Activated naive CD8-positive, alpha-beta T cell (primary cell): ENCODE data around the gene FCHO2.
"Not testable (repeated sequence)": the region's sequence is repeated elsewhere in the genome, so short reads cannot be mapped to it uniquely, and the experiment has no call there.

Experiments
- H3K27ac Mint-ChIP-seq: one replicate; pipeline ENCODE4 v1.8.0; 2021; ENCODE audit warnings: mixed read lengths
- H3K27me3 Mint-ChIP-seq: one replicate; pipeline ENCODE4 v1.8.0; 2021; ENCODE audit warnings: mixed read lengths
- H3K36me3 Mint-ChIP-seq: one replicate; pipeline ENCODE4 v1.8.0; 2021; ENCODE audit warnings: mixed read lengths
- H3K4me1 Mint-ChIP-seq: one replicate; pipeline ENCODE4 v1.8.0; 2021; ENCODE audit warnings: low read depth, mixed read lengths
- H3K4me3 Mint-ChIP-seq: one replicate; pipeline ENCODE4 v1.8.0; 2021; ENCODE audit warnings: mild to moderate bottlenecking, mixed read lengths
- H3K9me3 Mint-ChIP-seq: one replicate; pipeline ENCODE4 v1.8.0; 2021; ENCODE audit warnings: low read depth, mixed read lengths

The FCHO2 gene

GRCh38 chr5:72994578-72994977 is 38.7 kb downstream of the FCHO2 start:
- Mint-ChIP-seq H3K27ac (no peak overlapping the region), H3K27me3 (peaks cover 5% of the 10 kb centered on the region), H3K36me3 (peaks cover 2% of the 10 kb centered on the region), H3K9me3 (peaks cover 3% of the 10 kb centered on the region), H3K4me1 (peaks cover 4% of the 10 kb centered on the region), H3K4me3 (no peak overlapping the region)

GRCh38 chr5:72996632-72997031 is 40.8 kb downstream of the FCHO2 start:
- Mint-ChIP-seq H3K27ac (no peak overlapping the region), H3K9me3 (peaks cover 3% of the 10 kb centered on the region), H3K4me1 (no peaks in the 10 kb centered on the region), H3K27me3 (peaks cover 6% of the 10 kb centered on the region), H3K4me3 (no peak overlapping the region), H3K36me3 (no peaks in the 10 kb centered on the region)

GRCh38 chr5:72999916-73000315 is 44.1 kb downstream of the FCHO2 start:
- Mint-ChIP-seq H3K4me3 (no peak overlapping the region), H3K27me3 (peaks cover 3% of the 10 kb centered on the region), H3K27ac (no peak overlapping the region), H3K9me3 (no peaks in the 10 kb centered on the region), H3K36me3 (no peaks in the 10 kb centered on the region), H3K4me1 (no peaks in the 10 kb centered on the region)

GRCh38 chr5:73005886-73006285 is 50.0 kb downstream of the FCHO2 start:
- Mint-ChIP-seq H3K27me3 (peaks cover 2% of the 10 kb centered on the region), H3K9me3 (no peaks in the 10 kb centered on the region), H3K36me3 (no peaks in the 10 kb centered on the region), H3K4me3 (no peak overlapping the region), H3K27ac (no peak overlapping the region), H3K4me1 (no peaks in the 10 kb centered on the region)

- Mint-ChIP-seq H3K9me3 (no peaks in the 10 kb centered on the region), H3K4me3 (no peak overlapping the region), H3K4me1 (no peaks in the 10 kb centered on the region), H3K36me3 (no peaks in the 10 kb centered on the region), H3K27ac (no peak overlapping the region), H3K27me3 (no peaks in the 10 kb centered on the region)
These were observed 51.2 kb downstream of the FCHO2 start for GRCh38 chr5:73007051-73007450.

- H3K36me3 Mint-ChIP-seq: no peaks in the 10 kb centered on the region
These were observed 53.0 kb downstream of the FCHO2 start for GRCh38 chr5:73008831-73009230.

GRCh38 chr5:73011612-73012011 is 55.8 kb downstream of the FCHO2 start:
- not testable (repeated sequence) for H3K4me3 Mint-ChIP-seq, H3K36me3 Mint-ChIP-seq, H3K4me1 Mint-ChIP-seq

More at GRCh38 chr5:73008831-73009230, 53.0 kb downstream of the FCHO2 start:
- H3K4me1 Mint-ChIP-seq: no peaks in the 10 kb centered on the region
- H3K9me3 Mint-ChIP-seq: no peaks in the 10 kb centered on the region
- H3K4me3 Mint-ChIP-seq: no peak overlapping the region
- H3K27ac Mint-ChIP-seq: no peak overlapping the region
- no peaks in the 10 kb centered on the region for H3K27me3 Mint-ChIP-seq

GRCh38 chr5:73018892-73019291 is 63.1 kb downstream of the FCHO2 start:
- H3K27ac Mint-ChIP-seq: no peak overlapping the region
- H3K4me1 Mint-ChIP-seq: no peaks in the 10 kb centered on the region
- H3K9me3 Mint-ChIP-seq: no peaks in the 10 kb centered on the region
- H3K36me3 Mint-ChIP-seq: no peaks in the 10 kb centered on the region
- H3K4me3 Mint-ChIP-seq: no peak overlapping the region
- no peaks in the 10 kb centered on the region for H3K27me3 Mint-ChIP-seq

More at GRCh38 chr5:73011612-73012011, 55.8 kb downstream of the FCHO2 start:
- not testable (repeated sequence) for H3K9me3 Mint-ChIP-seq, H3K27me3 Mint-ChIP-seq, H3K27ac Mint-ChIP-seq

GRCh38 chr5:73019766-73020165 is 63.9 kb downstream of the FCHO2 start:
- H3K27ac Mint-ChIP-seq: no peak overlapping the region
- no peaks in the 10 kb centered on the region for H3K4me1 Mint-ChIP-seq
- H3K36me3 Mint-ChIP-seq: no peaks in the 10 kb centered on the region
- no peaks in the 10 kb centered on the region for H3K9me3 Mint-ChIP-seq
- H3K4me3 Mint-ChIP-seq: no peak overlapping the region
- H3K27me3 Mint-ChIP-seq: no peaks in the 10 kb centered on the region

- Mint-ChIP-seq H3K4me3 (no peak overlapping the region), H3K27me3 (no peaks in the 10 kb centered on the region), H3K4me1 (no peaks in the 10 kb centered on the region), H3K36me3 (no peaks in the 10 kb centered on the region), H3K27ac (no peak overlapping the region), H3K9me3 (no peaks in the 10 kb centered on the region)
These were observed 66.8 kb downstream of the FCHO2 start for GRCh38 chr5:73022471-73023169.

GRCh38 chr5:73024946-73025544 is 69.2 kb downstream of the FCHO2 start:
- not testable (repeated sequence) for H3K27me3 Mint-ChIP-seq, H3K9me3 Mint-ChIP-seq, H3K27ac Mint-ChIP-seq, H3K36me3 Mint-ChIP-seq, H3K4me1 Mint-ChIP-seq, H3K4me3 Mint-ChIP-seq

GRCh38 chr5:73027361-73027760 is 71.5 kb downstream of the FCHO2 start:
- Mint-ChIP-seq H3K27ac (no peak overlapping the region), H3K4me3 (no peak overlapping the region), H3K27me3 (no peaks in the 10 kb centered on the region), H3K9me3 (no peaks in the 10 kb centered on the region), H3K36me3 (no peaks in the 10 kb centered on the region), H3K4me1 (no peaks in the 10 kb centered on the region)

- Mint-ChIP-seq H3K36me3 (no peaks in the 10 kb centered on the region), H3K4me1 (no peaks in the 10 kb centered on the region), H3K27me3 (no peaks in the 10 kb centered on the region)
These were observed 72.0 kb downstream of the FCHO2 start for GRCh38 chr5:73027816-73028215.

GRCh38 chr5:73028991-73029595 is 73.3 kb downstream of the FCHO2 start:
- Mint-ChIP-seq H3K9me3 (no peaks in the 10 kb centered on the region), H3K4me1 (no peaks in the 10 kb centered on the region), H3K4me3 (no peak overlapping the region), H3K36me3 (no peaks in the 10 kb centered on the region), H3K27me3 (no peaks in the 10 kb centered on the region), H3K27ac (no peak overlapping the region)

More at GRCh38 chr5:73027816-73028215, 72.0 kb downstream of the FCHO2 start:
- Mint-ChIP-seq H3K27ac (no peak overlapping the region), H3K4me3 (no peak overlapping the region), H3K9me3 (no peaks in the 10 kb centered on the region)

GRCh38 chr5:73030531-73030930 is 74.7 kb downstream of the FCHO2 start:
- no peaks in the 10 kb centered on the region for H3K4me1 Mint-ChIP-seq
- no peaks in the 10 kb centered on the region for H3K36me3 Mint-ChIP-seq
- H3K9me3 Mint-ChIP-seq: no peaks in the 10 kb centered on the region
- no peak overlapping the region for H3K4me3 Mint-ChIP-seq
- no peak overlapping the region for H3K27ac Mint-ChIP-seq
- H3K27me3 Mint-ChIP-seq: no peaks in the 10 kb centered on the region
